ENCODE data around the gene FOXA2. TPM values are rescaled to one million over a fixed set of nuclear protein-coding genes. Genes with fewer than 3 reads are reported as not detected.

Gene FOXA2
- total and polyA plus RNA-seq, 2 of the 13 experiments (the other 11 are each of a cell fraction or from before 2014, with no cell fraction given): 8.8 to 12.2 TPM

DNA sequence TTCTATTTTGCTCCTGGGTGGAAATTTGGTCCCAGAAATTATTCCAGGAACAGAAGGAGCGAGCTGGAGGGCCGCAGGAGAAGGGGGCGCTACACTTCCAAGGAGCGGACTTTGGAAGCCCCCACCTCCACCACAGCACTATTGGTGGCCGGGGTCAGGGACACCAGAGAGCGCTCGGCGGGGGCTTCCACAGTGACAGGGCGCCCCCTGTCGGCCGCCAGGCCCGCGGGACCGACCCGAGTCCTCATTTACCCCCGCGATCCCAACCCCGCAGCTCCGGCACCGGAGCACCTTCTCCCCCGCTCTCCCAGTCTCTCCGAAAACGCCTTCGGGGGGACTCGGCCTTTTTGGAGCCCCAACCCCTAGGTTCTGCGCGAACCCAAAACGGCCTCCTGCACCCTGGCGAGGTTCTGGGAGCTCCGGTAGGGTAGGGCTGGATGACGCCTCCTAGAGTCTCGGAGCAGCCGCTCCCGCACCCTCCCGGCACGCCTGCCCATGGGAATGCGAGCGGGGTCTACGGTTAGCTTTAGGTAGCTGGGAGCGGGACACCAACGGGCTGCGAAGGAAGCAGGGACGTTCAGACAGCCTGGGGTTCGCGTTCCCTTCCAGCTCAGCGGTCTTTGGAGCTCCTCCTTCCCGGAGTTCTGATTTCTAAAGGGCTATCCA, 2.4 kb upstream of the FOXA2 start (continued):
- TF ChIP-seq, protein P1, sequence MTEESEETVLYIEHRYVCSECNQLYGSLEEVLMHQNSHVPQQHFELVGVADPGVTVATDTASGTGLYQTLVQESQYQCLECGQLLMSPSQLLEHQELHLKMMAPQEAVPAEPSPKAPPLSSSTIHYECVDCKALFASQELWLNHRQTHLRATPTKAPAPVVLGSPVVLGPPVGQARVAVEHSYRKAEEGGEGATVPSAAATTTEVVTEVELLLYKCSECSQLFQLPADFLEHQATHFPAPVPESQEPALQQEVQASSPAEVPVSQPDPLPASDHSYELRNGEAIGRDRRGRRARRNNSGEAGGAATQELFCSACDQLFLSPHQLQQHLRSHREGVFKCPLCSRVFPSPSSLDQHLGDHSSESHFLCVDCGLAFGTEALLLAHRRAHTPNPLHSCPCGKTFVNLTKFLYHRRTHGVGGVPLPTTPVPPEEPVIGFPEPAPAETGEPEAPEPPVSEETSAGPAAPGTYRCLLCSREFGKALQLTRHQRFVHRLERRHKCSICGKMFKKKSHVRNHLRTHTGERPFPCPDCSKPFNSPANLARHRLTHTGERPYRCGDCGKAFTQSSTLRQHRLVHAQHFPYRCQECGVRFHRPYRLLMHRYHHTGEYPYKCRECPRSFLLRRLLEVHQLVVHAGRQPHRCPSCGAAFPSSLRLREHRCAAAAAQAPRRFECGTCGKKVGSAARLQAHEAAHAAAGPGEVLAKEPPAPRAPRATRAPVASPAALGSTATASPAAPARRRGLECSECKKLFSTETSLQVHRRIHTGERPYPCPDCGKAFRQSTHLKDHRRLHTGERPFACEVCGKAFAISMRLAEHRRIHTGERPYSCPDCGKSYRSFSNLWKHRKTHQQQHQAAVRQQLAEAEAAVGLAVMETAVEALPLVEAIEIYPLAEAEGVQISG (CRISPR knock-in tag; IDR thresholded peaks at IDR 0.05): peak; percentile 69
- TF ChIP-seq KAT7 (CRISPR knock-in tag; IDR thresholded peaks at IDR 0.05; ENCODE audit: borderline replicate concordance): 0 out of 2 replicates have a peak, but pooled peaks have one; percentile 68
- no peak for TF ChIP-seq ZNF251 (CRISPR knock-in tag; IDR thresholded peaks at IDR 0.05)
- TF ChIP-seq, protein P2, sequence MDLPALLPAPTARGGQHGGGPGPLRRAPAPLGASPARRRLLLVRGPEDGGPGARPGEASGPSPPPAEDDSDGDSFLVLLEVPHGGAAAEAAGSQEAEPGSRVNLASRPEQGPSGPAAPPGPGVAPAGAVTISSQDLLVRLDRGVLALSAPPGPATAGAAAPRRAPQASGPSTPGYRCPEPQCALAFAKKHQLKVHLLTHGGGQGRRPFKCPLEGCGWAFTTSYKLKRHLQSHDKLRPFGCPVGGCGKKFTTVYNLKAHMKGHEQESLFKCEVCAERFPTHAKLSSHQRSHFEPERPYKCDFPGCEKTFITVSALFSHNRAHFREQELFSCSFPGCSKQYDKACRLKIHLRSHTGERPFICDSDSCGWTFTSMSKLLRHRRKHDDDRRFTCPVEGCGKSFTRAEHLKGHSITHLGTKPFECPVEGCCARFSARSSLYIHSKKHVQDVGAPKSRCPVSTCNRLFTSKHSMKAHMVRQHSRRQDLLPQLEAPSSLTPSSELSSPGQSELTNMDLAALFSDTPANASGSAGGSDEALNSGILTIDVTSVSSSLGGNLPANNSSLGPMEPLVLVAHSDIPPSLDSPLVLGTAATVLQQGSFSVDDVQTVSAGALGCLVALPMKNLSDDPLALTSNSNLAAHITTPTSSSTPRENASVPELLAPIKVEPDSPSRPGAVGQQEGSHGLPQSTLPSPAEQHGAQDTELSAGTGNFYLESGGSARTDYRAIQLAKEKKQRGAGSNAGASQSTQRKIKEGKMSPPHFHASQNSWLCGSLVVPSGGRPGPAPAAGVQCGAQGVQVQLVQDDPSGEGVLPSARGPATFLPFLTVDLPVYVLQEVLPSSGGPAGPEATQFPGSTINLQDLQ (CRISPR knock-in tag; IDR thresholded peaks at IDR 0.05): no peak
- TF ChIP-seq BRD4 (CRISPR knock-in tag; IDR thresholded peaks at IDR 0.05): peak; percentile 66; the same call in 1 of the 2 replicates
- TF ChIP-seq SRSF1 (optimal IDR thresholded peaks at IDR 0.05; ENCODE audit: low read depth, low read length): peak; percentile 91
- TF ChIP-seq ZNF326 (CRISPR knock-in tag; IDR thresholded peaks at IDR 0.05; ENCODE audit: borderline replicate concordance): no peak
- TF ChIP-seq ZNF101 (CRISPR knock-in tag; IDR thresholded peaks at IDR 0.05; ENCODE audit: borderline replicate concordance, low read depth): no peak
- 0 out of 2 replicates have a peak, but pooled peaks have one; percentile 25 for TF ChIP-seq JUN (CRISPR knock-in tag; IDR thresholded peaks at IDR 0.05)
- TF ChIP-seq, protein P3, sequence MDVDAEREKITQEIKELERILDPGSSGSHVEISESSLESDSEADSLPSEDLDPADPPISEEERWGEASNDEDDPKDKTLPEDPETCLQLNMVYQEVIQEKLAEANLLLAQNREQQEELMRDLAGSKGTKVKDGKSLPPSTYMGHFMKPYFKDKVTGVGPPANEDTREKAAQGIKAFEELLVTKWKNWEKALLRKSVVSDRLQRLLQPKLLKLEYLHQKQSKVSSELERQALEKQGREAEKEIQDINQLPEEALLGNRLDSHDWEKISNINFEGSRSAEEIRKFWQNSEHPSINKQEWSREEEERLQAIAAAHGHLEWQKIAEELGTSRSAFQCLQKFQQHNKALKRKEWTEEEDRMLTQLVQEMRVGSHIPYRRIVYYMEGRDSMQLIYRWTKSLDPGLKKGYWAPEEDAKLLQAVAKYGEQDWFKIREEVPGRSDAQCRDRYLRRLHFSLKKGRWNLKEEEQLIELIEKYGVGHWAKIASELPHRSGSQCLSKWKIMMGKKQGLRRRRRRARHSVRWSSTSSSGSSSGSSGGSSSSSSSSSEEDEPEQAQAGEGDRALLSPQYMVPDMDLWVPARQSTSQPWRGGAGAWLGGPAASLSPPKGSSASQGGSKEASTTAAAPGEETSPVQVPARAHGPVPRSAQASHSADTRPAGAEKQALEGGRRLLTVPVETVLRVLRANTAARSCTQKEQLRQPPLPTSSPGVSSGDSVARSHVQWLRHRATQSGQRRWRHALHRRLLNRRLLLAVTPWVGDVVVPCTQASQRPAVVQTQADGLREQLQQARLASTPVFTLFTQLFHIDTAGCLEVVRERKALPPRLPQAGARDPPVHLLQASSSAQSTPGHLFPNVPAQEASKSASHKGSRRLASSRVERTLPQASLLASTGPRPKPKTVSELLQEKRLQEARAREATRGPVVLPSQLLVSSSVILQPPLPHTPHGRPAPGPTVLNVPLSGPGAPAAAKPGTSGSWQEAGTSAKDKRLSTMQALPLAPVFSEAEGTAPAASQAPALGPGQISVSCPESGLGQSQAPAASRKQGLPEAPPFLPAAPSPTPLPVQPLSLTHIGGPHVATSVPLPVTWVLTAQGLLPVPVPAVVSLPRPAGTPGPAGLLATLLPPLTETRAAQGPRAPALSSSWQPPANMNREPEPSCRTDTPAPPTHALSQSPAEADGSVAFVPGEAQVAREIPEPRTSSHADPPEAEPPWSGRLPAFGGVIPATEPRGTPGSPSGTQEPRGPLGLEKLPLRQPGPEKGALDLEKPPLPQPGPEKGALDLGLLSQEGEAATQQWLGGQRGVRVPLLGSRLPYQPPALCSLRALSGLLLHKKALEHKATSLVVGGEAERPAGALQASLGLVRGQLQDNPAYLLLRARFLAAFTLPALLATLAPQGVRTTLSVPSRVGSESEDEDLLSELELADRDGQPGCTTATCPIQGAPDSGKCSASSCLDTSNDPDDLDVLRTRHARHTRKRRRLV (CRISPR knock-in tag; IDR thresholded peaks at IDR 0.05): 0 out of 2 replicates have a peak, but pooled peaks have one; percentile 53
- no peak for TF ChIP-seq ZFYVE20 (CRISPR knock-in tag; IDR thresholded peaks at IDR 0.05; ENCODE audit: borderline replicate concordance, low read depth)
- TF ChIP-seq EP300 (IDR thresholded peaks at IDR 0.05; ENCODE audit: low read depth in 2 of 2, low read length in 2 of 2): peak in 1 of 2 experiments; percentile 50; a peak in 1 of 4 replicates
- no peak for TF ChIP-seq EP300 (CRISPR knock-in tag; IDR thresholded peaks at IDR 0.05; ENCODE audit: borderline replicate concordance)
- TF ChIP-seq RXRB (CRISPR knock-in tag; IDR thresholded peaks at IDR 0.05; ENCODE audit: borderline replicate concordance): peak; percentile 96
- TF ChIP-seq TSC22D2 (CRISPR knock-in tag; IDR thresholded peaks at IDR 0.05; ENCODE audit: borderline replicate concordance): 0 out of 2 replicates have a peak, but pooled peaks have one; percentile 45
- no peak for TF ChIP-seq ZNF790 (CRISPR knock-in tag; IDR thresholded peaks at IDR 0.05; ENCODE audit: borderline replicate concordance)
- TF ChIP-seq ZNF841 (CRISPR knock-in tag; IDR thresholded peaks at IDR 0.05; ENCODE audit: borderline replicate concordance): no peak
- TF ChIP-seq ZBTB8A (CRISPR knock-in tag; IDR thresholded peaks at IDR 0.05; ENCODE audit: borderline replicate concordance, low read depth): no peak
- peak; percentile 72 for TF ChIP-seq SALL1 (CRISPR knock-in tag; IDR thresholded peaks at IDR 0.05)
